AG09309 (cell line): ENCODE measurements around the gene PCK1.

Experiments used
- DNase-seq: peaks from one replicate; pipeline ENCODE4 v3.0.0-alpha.2; 2010; ENCODE audit warnings: low read depth
- H3K4me3 ChIP-seq: 2 replicates; pipeline ENCODE4 v1.5.1; 2011; ENCODE audit warnings: mild to moderate bottlenecking, low read depth, low read length, moderate library complexity; ENCODE audit not compliant: control insufficient read depth
- TF ChIP-seq, protein P1 (sequence below): IDR thresholded peaks from 2 replicates; pipeline ENCODE4 v1.5.1; 2011; ENCODE audit warnings: mild to moderate bottlenecking, low read depth, low read length, inconsistent platforms; ENCODE audit not compliant: insufficient read depth, control insufficient read depth; ENCODE audit errors: missing control alignments

The PCK1 gene

DNA sequence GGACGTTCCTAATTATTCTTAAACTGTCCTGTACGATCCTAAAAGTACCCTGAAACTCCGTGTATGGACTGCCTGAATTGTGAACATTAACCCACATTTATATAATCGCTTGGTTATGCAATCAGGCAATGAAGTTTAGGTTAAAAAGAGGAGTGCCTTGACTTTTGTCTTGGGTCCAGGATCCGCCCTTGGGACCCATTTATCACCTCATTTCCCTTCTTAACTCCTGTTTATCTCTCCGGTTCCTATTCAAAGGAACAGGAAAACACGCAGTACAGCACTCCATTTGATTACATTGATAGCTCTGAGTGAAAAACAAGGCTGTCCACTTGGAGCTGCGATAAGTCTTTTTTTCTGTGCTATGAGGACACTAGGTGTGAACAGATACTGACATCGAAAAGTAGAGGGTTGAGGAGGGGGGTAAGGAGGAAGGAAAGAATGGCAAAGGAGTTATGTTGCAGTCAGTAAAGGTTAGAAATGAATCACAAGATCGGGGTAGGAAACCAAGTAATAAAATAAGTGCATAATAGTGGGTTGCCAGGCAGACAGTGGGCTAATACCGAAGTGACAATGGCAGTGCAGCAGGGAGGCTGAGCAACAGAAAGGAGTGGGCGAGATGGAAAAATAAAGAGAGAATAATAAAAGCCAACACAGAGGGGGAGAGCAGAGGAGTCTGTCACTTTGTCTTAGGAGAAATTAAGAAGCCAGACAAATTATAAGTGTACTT lies 15.9 kb upstream of the PCK1 start:
- no peak for DNase-seq
- H3K4me3 ChIP-seq = no peak overlapping the region

DNA sequence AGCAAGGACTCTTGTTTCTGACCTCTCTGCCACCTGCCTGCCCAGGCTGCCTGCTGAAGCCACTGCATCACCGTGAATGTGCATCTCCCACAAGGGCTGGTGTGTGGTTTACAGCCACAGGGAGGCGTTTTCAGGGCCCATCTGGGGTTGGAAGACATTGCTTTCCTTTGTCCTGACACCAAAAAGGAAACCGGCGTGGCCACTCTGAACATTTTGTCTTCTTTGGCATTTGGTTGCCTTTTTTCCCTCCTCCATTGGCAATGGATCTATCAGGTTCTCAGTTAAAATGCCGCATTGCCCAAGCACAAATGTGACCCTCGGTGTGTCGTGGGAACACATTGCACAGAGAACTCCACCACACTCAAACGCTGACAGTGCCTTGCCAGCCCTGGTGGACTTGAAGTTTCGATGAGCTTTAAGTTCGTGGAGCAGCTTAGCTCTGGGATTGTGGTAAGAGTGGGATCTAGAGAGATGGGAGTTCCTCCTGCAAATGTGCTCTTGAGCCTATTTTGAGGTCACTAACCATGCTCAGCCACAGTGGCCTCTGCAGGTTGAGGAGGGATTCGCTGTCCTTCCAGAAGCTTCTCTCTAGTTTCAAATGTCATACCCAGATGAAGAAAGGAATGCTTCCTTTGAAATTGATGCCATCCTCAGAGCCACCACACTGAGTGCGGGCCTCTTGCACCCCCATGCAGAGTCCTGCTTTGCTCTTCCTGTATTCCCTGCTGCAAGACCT lies 14.8 kb upstream of the PCK1 start:
- no peak for DNase-seq
- no peak overlapping the region for H3K4me3 ChIP-seq
- TF ChIP-seq, protein P1, sequence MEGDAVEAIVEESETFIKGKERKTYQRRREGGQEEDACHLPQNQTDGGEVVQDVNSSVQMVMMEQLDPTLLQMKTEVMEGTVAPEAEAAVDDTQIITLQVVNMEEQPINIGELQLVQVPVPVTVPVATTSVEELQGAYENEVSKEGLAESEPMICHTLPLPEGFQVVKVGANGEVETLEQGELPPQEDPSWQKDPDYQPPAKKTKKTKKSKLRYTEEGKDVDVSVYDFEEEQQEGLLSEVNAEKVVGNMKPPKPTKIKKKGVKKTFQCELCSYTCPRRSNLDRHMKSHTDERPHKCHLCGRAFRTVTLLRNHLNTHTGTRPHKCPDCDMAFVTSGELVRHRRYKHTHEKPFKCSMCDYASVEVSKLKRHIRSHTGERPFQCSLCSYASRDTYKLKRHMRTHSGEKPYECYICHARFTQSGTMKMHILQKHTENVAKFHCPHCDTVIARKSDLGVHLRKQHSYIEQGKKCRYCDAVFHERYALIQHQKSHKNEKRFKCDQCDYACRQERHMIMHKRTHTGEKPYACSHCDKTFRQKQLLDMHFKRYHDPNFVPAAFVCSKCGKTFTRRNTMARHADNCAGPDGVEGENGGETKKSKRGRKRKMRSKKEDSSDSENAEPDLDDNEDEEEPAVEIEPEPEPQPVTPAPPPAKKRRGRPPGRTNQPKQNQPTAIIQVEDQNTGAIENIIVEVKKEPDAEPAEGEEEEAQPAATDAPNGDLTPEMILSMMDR = no peak

More for the DNA sequence above, 15.9 kb upstream of the PCK1 start:
- TF ChIP-seq, protein P1 = no peak

DNA sequence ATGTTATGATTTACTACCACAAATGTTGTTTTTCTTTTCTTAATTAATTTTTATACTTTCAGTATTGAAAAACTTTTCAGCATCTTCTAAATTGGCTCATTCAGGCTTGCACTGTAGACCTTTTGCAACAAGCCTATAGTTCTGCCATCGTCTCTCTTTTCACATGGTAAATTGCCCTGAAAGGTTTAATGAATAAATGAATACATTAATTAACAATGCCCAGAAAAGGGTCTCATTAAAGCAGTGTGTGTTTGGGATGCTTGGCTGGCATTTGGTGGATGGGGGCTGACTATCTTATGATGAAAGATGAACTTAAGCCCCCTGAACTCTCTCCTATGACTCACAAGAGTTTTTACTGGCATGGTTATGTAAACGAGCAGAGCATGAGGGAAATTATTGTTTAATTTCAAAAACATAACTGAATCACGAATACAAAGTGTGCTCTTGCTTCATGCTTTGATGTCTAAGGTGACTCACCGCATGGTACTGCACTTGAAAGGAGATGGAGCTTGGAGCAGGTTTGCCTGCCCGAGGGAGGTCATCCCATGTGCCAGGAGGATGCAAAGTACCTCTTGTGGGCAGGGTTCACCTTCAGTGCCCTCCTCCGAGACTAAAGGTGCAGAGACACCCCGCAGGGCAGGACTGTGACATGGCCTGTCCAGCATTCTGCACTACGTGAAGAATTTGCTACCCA lies 13.8 kb upstream of the PCK1 start:
- no peak overlapping the region for H3K4me3 ChIP-seq
- no peak for DNase-seq
- TF ChIP-seq, protein P1 = no peak

DNA sequence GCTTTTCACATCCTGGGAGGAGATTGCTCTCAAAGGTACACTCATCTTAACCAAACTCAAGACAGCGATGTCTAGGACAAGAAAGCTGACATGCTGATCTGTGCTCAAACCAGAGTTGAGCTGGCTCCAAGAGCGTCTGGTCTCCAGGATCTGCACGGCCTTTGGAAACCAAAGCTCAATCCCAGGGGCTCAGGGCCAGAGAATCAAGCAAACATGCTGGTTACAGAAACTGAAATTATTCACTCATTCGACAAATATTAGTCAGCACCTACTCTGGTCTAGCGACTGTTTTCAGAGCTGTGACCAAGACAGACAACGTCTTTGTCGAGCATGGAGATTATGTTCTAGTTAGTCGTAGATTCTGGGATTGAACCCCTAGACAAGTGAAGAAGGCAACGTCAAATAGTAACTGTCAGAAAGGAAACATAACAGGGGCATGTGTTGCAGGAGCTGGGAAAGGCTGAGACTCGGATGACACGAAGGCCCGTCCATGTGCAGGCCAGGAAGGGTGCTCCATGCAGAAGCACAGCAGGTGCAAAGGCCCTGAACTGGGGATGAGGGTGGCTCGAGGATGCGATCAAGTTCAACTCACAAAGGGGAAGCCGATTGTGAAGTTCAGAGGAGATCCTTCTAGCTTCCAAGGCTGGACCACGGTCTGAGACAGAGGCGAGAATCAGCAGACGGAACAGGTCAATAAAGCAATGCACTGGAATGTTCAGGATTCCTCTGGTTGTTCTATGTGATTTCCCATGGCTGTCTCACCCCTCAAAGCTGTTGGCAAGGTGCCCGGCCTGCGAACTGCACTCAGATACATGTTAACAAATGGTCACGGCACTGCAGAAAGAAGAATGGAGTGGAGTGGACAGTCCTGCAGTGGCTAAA lies 12.5 kb upstream of the PCK1 start:
- DNase-seq = no peak
- TF ChIP-seq, protein P1 = no peak
- H3K4me3 ChIP-seq = no peak overlapping the region

DNA sequence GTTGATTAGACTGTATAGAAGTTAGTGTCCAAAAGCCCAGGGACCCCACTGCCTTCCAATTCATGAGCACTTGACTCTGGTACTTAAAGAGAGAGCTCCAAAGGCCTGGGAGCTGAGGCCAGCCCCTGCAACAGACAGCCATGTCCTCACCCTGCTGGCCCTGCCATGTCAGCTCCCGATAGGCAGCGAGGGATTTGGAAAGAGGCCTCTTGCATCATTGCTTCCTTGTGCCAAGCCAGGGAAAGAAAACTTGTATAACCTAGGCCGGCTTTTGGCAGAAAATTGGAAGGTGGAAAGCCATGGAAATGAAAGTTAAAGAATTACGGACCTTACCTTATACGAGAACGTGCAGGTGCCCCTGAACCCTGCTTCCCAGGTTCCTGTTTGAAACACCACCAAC lies 8.4 kb upstream of the PCK1 start:
- TF ChIP-seq, protein P1 = no peak
- DNase-seq = no peak
- H3K4me3 ChIP-seq = no peak overlapping the region
